GM12891 (cell line): ENCODE results near the gene PTPRN2.

Experiments
- POLR2A ChIP-seq: IDR thresholded peaks from 2 replicates; pipeline ENCODE4 v1.6.1; 2011; ENCODE audit warnings: low read depth, low read length, control low read depth
- SPI1 ChIP-seq: IDR thresholded peaks from 2 replicates; pipeline ENCODE4 v1.6.1; 2011; ENCODE audit warnings: low read depth, low read length, control low read depth

DNA sequence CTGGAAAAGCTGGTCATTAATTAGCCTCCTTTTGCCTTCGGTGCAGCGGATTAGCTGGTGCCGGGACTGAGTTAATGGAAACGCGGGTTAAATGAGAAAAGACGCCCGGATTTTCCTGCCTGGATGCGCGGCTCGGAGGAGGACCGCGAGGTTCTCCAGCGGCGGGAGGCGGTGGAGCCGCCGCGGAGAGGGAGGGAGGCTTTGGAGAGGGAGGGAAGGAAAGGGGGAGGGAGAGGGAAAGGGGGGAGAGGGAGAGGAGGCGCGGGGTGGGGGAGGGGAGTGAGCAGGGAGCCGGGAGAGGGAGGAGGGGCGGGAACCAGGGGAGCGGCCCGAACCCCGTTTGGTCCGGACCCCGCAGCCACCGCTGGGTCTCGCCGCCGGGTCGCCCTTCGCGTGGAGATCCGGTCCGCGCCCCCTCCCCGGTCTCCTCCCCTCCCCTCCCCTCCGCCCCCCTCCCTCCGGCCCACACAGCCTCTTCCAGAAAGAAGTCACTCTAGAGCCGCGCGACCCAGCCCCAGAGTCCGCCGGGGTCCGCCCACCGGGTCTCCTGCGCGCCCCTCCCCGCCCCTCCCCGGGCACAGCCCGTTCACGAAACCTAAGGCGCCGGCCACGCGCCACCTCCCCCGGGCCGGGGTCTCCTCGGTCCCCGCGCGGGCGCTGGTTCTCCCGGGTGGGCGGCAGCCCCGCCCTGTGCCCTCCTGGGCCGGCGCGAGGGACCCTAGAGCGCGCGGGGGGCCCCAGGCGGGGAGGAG lies 903.3 kb downstream of the PTPRN2 start:
- TF ChIP-seq POLR2A (no peak), SPI1 (no peak)
